ENCODE measurements around the gene G6PC3. TPM values are rescaled to one million over a fixed set of nuclear protein-coding genes. Genes with fewer than 3 reads are reported as not detected.

G6PC3 gene
- total and polyA plus RNA-seq, 2 of the 4 experiments (the other 2 are of a cell fraction) = 20.4 to 107 TPM

DNA sequence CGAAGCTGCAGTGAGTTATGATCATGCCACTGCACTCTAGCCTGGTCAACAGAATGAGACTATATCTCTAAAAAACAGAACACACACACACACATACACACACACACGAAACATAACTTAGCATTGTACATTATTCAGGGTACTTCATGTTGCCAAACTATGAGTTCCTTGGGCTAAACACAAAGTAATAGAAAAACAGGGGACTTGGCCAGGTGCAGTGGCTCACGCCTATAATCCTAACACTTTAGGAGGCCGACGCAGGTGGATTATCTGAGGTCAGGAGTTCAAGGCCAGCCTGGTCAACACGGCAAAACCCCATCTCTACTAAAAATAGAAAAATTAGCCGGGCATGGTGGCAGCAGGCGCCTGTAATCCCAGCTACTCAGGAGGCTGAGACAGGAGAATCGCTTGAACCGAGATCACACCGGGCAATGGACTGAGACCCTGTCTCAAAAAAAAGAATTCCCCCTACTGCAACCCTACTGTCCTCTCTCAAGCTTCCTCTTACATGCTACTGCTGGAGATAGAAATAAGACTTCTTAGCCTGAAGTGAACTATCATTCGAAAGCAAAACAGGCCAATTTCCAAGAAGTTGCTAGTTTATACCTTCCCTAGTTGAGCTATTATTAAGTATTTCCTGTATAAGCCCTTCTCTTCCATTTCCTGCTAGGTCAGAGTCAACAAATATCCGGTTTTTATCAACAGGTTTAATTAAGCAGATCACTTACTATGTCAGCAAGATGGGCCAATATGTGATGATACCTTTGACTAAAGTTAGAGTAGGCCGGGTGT, 11.2 kb upstream of the G6PC3 start:
- no peak overlapping the region for H2BK5ac ChIP-seq (ENCODE audit: low read depth, low read length, poor library complexity, severe bottlenecking)
- H3K27me3 ChIP-seq (ENCODE audit: control insufficient read depth, insufficient read depth, low read length) = no peaks in the 10 kb centered on the region
- H3K9me3 ChIP-seq (ENCODE audit: control insufficient read depth, insufficient read depth, low read length) = no peaks in the 10 kb centered on the region
- DNase-seq (no peak), ATAC-seq (ENCODE audit: low read depth) (no peak)
- H3K4ac ChIP-seq (ENCODE audit: low read depth, low read length) = no peak overlapping the region
- no peak overlapping the region for H2BK15ac ChIP-seq (ENCODE audit: low read depth, low read length)
- no peak overlapping the region for H4K91ac ChIP-seq (ENCODE audit: insufficient read depth, low read depth, low read length)
- no peak overlapping the region for H3K9ac ChIP-seq (ENCODE audit: low read depth, low read length)
- ChIA-PET POLR2A (ENCODE audit: unreplicated experiment) (no interaction called here), CTCF (no interaction called here)
- H2AK5ac ChIP-seq (ENCODE audit: low read depth, low read length) = no peak overlapping the region
- dilution Hi-C loops (cut with HindIII; ENCODE audit: low sequenced_read_pairs, unreplicated experiment) = no loop called here
- no peak overlapping the region for H3K4me3 ChIP-seq (ENCODE audit: insufficient read depth, low read depth, low read length)
- no TSS peak for BruUV-seq (replicated peaks)
- H4K5ac ChIP-seq (ENCODE audit: low read depth, low read length) = no peak overlapping the region
- H3K14ac ChIP-seq (replicated peaks; ENCODE audit: low read depth, low read length) = no peak overlapping the region
- H3K27ac ChIP-seq (ENCODE audit: insufficient read depth, low read length) = no peak overlapping the region
- no peak overlapping the region for H2AFZ ChIP-seq (replicated peaks; ENCODE audit: low read length, poor library complexity)
- peaks cover 31% of the 10 kb centered on the region for H3K36me3 ChIP-seq (ENCODE audit: control insufficient read depth, insufficient read depth, low read length)
- H4K8ac ChIP-seq (ENCODE audit: low read depth in 2 of 2, low read length in 2 of 2) = no peak overlapping the region
- no peak overlapping the region for H2AK9ac ChIP-seq (replicated peaks; ENCODE audit: low read depth, low read length, poor library complexity)
- WGBS, 2 experiments (ENCODE audit: extremely low coverage in 2 of 2, insufficient read length in 1 of 2) = no CpG with 5 or more reads among the region's 14 CpGs
- H3K18ac ChIP-seq (ENCODE audit: low read depth, low read length) = no peak overlapping the region
- in situ Hi-C loops (cut with MboI; ENCODE audit: low sequenced_read_pairs) = no loop called here
- H3K79me1 ChIP-seq (ENCODE audit: low read depth in 1 of 2, low read length in 2 of 2) = peaks cover 26 to 54% of the 10 kb centered on the region in 2 experiments
- no peak overlapping the region for H2BK120ac ChIP-seq (ENCODE audit: low read depth, low read length)
- no peak overlapping the region for H3K56ac ChIP-seq (ENCODE audit: extremely low read depth, insufficient read depth, low read length)
- no peak overlapping the region for H3K4me2 ChIP-seq (ENCODE audit: low read depth, low read length)
- no peak overlapping the region for H3K23ac ChIP-seq (ENCODE audit: low read depth, low read length)
- intact Hi-C loops (cut with micrococcal nuclease) = no loop called here
- no peak overlapping the region for H2BK20ac ChIP-seq (ENCODE audit: low read depth, low read length)
- H4K20me1 ChIP-seq (ENCODE audit: insufficient read depth, low read length) = peaks cover 60% of the 10 kb centered on the region
- peaks cover 3% of the 10 kb centered on the region for H3K9me1 ChIP-seq (ENCODE audit: insufficient read depth, low read length)
- TF ChIP-seq RCOR1 (IDR thresholded peaks at IDR 0.05; ENCODE audit: insufficient replicate concordance, low read length) (no peak), MAZ (IDR thresholded peaks at IDR 0.05; ENCODE audit: borderline replicate concordance, low read depth, low read length) (no peak), FOS (IDR thresholded peaks at IDR 0.05; ENCODE audit: low read depth, low read length) (no peak), POLR2A (IDR thresholded peaks at IDR 0.05; ENCODE audit: low read depth, low read length) (no peak), MXI1 (IDR thresholded peaks at IDR 0.05; ENCODE audit: borderline replicate concordance, low read depth, low read length) (no peak), MAFK (IDR thresholded peaks at IDR 0.05; ENCODE audit: low read depth, low read length) (no peak), NFE2L2 (IDR thresholded peaks at IDR 0.05; ENCODE audit: low read depth, low read length) (no peak)
- TF ChIP-seq, protein P1, sequence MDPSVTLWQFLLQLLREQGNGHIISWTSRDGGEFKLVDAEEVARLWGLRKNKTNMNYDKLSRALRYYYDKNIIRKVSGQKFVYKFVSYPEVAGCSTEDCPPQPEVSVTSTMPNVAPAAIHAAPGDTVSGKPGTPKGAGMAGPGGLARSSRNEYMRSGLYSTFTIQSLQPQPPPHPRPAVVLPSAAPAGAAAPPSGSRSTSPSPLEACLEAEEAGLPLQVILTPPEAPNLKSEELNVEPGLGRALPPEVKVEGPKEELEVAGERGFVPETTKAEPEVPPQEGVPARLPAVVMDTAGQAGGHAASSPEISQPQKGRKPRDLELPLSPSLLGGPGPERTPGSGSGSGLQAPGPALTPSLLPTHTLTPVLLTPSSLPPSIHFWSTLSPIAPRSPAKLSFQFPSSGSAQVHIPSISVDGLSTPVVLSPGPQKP (IDR thresholded peaks at IDR 0.05; ENCODE audit: borderline replicate concordance, low read depth, low read length) = no peak
- H3K4me1 ChIP-seq (ENCODE audit: control insufficient read depth, insufficient read depth, low read length) = no peaks in the 10 kb centered on the region

Data from IMR-90 (cell line).